Panc1 (cell line): ENCODE measurements around the gene FHOD1.

Source experiments
- CTCF ChIP-seq: fragments of 450-650 bp; IDR thresholded peaks from 2 replicates; pipeline ENCODE4 v1.5.1; 2017; ENCODE audit warnings: mild to moderate bottlenecking
- POLR2AphosphoS5 ChIP-seq: IDR thresholded peaks from 2 replicates; pipeline ENCODE4 v1.6.1; 2012; ENCODE audit warnings: mild to moderate bottlenecking, low read depth, low read length, moderate library complexity
- REST ChIP-seq, 2 experiments: IDR thresholded peaks; 2 replicates each; pipeline ENCODE4 v1.6.1; 2011 to 2012; ENCODE audit warnings: low read depth in 2 of 2, control low read depth in 1 of 2, low read length in 1 of 2, mild to moderate bottlenecking in 1 of 2, moderate library complexity in 1 of 2; ENCODE audit not compliant: insufficient read depth in 1 of 2
- SIN3A ChIP-seq: IDR thresholded peaks from 2 replicates; pipeline ENCODE4 v1.6.1; 2012; ENCODE audit warnings: low read depth, mild to moderate bottlenecking, low read length, moderate library complexity, borderline replicate concordance; ENCODE audit not compliant: insufficient read depth
- TCF7L2 ChIP-seq: IDR thresholded peaks from 2 replicates; pipeline ENCODE4 v1.6.1; 2011; ENCODE audit warnings: mild to moderate bottlenecking, low read depth, low read length, inconsistent platforms

- peak; percentile 80; the same call in 1 of the 2 replicates for TF ChIP-seq CTCF
- TF ChIP-seq POLR2AphosphoS5, result no peak
- TF ChIP-seq SIN3A, result no peak
- no peak for TF ChIP-seq REST (IDR thresholded peaks at IDR 0.05; ENCODE audit: insufficient read depth in 1 of 2, low read depth in 2 of 2, low read length in 1 of 2)
- TF ChIP-seq TCF7L2, result no peak
Observed at GRCh38 chr16:67284699-67285646, 37.7 kb upstream of the FHOD1 start.
